Calu3 (cell line): ENCODE data around the gene PDZD2. TPM values are rescaled to one million over a fixed set of nuclear protein-coding genes. Genes with fewer than 3 reads are reported as not detected.

Source experiments
- BruUV-seq: library from RNA; stranded (reverse); fragments of 400-500 nt; replicated peaks from 2 replicates; lab custom pipeline; 2021; lab: Mats Ljungman, UMichigan
- CTCF ChIA-PET: fragments of 300-600 bp; sonication (Branson Sonifier 250); formaldehyde crosslinking; loops from one replicate; lab custom pipeline; 2022; ENCODE audit warnings: antibody characterized with exemption; lab: Charles Lee
- DNase-seq: peaks from one replicate; pipeline ENCODE4 v3.0.0; 2022
- H3K27ac Mint-ChIP-seq: one replicate; pipeline ENCODE4 v1.8.0; 2022; ENCODE audit warnings: mixed read lengths; ENCODE audit not compliant: unreplicated experiment
- H3K27me3 Mint-ChIP-seq: one replicate; pipeline ENCODE4 v1.8.0; 2022; ENCODE audit warnings: mixed read lengths; ENCODE audit not compliant: unreplicated experiment
- H3K36me3 Mint-ChIP-seq: one replicate; pipeline ENCODE4 v1.8.0; 2022; ENCODE audit warnings: mild to moderate bottlenecking, moderate library complexity, mixed read lengths; ENCODE audit not compliant: insufficient read depth, unreplicated experiment
- H3K4me1 Mint-ChIP-seq: one replicate; pipeline ENCODE4 v1.8.0; 2022; ENCODE audit warnings: mild to moderate bottlenecking, low read depth, mixed read lengths; ENCODE audit not compliant: unreplicated experiment
- H3K4me3 Mint-ChIP-seq: one replicate; pipeline ENCODE4 v1.8.0; 2022; ENCODE audit warnings: mild to moderate bottlenecking, low read depth, moderate library complexity, mixed read lengths; ENCODE audit not compliant: unreplicated experiment
- H3K9me3 Mint-ChIP-seq: one replicate; pipeline ENCODE4 v1.8.0; 2022; ENCODE audit warnings: low read depth, mixed read lengths; ENCODE audit not compliant: unreplicated experiment
- intact Hi-C: fragments of 100-400 bp; cut with micrococcal nuclease; formaldehyde crosslinking; loops from one replicate; pipeline ENCODE4 v1.10.0; 2022; ENCODE audit not compliant: unreplicated experiment
- total RNA-seq: library from RNA; stranded (reverse); gene quantifications from 2 replicates; pipeline ENCODE4 v1.2.3, GENCODE V29; 2022
- TF ChIP-seq, protein P1 (sequence below): fragments of 200-600 bp; IDR thresholded peaks from one replicate; pipeline ENCODE4 v1.8.0; 2022; ENCODE audit warnings: antibody characterized with exemption; ENCODE audit not compliant: unreplicated experiment

The PDZD2 gene
- total RNA-seq, 1 experiment from 2014 or later, result 0.97 TPM

DNA sequence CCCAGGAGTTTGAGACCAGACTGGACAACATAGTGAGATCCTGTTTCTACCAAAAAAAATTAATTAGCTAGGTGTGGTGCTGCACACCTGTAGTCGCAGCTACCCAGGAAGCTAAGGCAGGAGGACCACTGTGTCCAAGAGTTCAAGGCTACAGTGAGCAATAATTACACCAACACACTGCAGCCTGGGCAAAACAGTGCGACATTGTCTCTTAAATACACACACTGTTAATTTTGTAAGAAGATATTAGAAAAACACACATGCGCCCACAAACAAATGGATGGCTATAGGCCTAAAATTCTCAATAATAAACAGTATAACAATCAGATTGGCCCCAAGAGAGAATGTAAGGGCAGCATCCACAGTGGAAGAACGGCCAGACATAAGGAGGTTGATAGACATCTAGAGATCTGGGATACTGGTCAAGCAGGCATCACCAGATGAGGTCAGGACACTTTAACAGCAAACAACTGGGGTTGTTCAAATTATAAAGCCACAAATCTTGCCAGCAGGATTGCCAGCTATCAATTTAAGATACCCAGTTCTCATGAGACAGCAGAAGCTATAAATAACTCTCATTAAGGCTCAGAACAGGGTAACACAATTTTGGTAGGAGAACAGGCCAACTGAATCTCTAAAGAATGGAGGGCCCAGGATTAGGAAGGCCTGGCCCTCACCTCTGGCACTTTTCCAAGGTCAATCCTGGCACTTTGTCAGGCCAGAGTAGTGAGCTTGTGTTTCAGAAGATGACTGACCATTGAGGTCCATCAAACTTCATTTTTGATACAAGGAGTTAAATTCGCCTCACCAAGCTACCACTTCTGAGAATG lies 505.7 kb downstream of the PDZD2 start:
- no TSS peak for BruUV-seq
- H3K4me3 Mint-ChIP-seq, result no peak overlapping the region
- CTCF ChIA-PET, result no interaction called here
- no peaks in the 10 kb centered on the region for H3K9me3 Mint-ChIP-seq
- peaks cover 43% of the 10 kb centered on the region for H3K4me1 Mint-ChIP-seq
- TF ChIP-seq, protein P1, sequence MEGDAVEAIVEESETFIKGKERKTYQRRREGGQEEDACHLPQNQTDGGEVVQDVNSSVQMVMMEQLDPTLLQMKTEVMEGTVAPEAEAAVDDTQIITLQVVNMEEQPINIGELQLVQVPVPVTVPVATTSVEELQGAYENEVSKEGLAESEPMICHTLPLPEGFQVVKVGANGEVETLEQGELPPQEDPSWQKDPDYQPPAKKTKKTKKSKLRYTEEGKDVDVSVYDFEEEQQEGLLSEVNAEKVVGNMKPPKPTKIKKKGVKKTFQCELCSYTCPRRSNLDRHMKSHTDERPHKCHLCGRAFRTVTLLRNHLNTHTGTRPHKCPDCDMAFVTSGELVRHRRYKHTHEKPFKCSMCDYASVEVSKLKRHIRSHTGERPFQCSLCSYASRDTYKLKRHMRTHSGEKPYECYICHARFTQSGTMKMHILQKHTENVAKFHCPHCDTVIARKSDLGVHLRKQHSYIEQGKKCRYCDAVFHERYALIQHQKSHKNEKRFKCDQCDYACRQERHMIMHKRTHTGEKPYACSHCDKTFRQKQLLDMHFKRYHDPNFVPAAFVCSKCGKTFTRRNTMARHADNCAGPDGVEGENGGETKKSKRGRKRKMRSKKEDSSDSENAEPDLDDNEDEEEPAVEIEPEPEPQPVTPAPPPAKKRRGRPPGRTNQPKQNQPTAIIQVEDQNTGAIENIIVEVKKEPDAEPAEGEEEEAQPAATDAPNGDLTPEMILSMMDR, result no peak
- H3K27ac Mint-ChIP-seq, result no peak overlapping the region
- intact Hi-C loops, result no loop called here
- no peaks in the 10 kb centered on the region for H3K27me3 Mint-ChIP-seq
- no peak for DNase-seq
- peaks cover 15% of the 10 kb centered on the region for H3K36me3 Mint-ChIP-seq

DNA sequence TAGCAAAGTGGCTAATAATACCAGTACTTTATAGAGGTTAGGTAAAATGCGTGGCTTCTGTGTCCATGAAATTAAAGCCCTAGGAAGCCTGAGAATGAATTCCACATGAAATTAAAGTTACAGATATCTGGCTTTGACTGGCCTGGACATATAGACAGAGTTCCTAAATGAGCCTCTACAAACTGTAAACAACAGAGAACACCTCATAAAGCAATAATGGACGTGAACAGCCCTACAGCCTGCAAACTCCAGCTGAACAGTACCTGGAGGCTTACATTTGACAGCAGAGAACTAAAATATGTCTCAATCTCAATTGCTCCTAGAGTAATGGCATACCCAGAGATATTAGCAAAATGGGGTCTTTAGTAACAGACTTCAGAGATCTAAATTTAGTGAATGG lies 506.4 kb downstream of the PDZD2 start:
- H3K4me3 Mint-ChIP-seq, result no peak overlapping the region
- no peak for DNase-seq
- H3K27ac Mint-ChIP-seq, result no peak overlapping the region
- CTCF ChIA-PET, result interaction anchor here (0.6 kb wide), 1 partner anchor 388 kb away, joined by 3 read pairs; no protein-coding TSS in a partner anchor
- peaks cover 12% of the 10 kb centered on the region for H3K36me3 Mint-ChIP-seq
- H3K9me3 Mint-ChIP-seq, result no peaks in the 10 kb centered on the region
- BruUV-seq, result no TSS peak
- H3K27me3 Mint-ChIP-seq, result no peaks in the 10 kb centered on the region
- TF ChIP-seq, protein P1, result no peak
- H3K4me1 Mint-ChIP-seq, result peaks cover 43% of the 10 kb centered on the region
- intact Hi-C loops, result no loop called here

DNA sequence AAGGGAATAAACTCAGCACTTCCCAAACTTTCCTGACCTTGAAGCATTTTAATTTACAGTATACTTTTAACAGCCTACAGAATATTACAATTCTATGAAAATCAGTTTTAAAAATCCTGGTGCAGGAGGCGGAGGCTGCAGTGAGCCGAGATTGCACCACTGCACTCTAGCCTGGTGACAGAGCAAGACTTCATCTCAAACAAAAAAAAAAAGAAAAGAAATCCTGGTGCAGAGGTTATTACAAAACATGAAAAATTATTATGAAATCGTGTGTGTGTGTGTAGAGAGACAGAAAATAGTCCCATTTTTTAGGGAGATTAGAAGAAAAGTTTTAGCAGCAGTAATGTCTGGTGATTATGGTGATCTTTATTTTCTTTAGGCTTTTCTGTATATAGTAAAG lies 508.3 kb downstream of the PDZD2 start:
- no peaks in the 10 kb centered on the region for H3K9me3 Mint-ChIP-seq
- TF ChIP-seq, protein P1, result no peak
- H3K27me3 Mint-ChIP-seq, result no peaks in the 10 kb centered on the region
- H3K4me1 Mint-ChIP-seq, result peaks cover 43% of the 10 kb centered on the region
- CTCF ChIA-PET, result no interaction called here
- no peak overlapping the region for H3K4me3 Mint-ChIP-seq
- DNase-seq, result no peak
- peak overlapping the region; percentile 5 for H3K27ac Mint-ChIP-seq
- H3K36me3 Mint-ChIP-seq, result peaks cover 6% of the 10 kb centered on the region
- no TSS peak for BruUV-seq
- intact Hi-C loops, result no loop called here

DNA sequence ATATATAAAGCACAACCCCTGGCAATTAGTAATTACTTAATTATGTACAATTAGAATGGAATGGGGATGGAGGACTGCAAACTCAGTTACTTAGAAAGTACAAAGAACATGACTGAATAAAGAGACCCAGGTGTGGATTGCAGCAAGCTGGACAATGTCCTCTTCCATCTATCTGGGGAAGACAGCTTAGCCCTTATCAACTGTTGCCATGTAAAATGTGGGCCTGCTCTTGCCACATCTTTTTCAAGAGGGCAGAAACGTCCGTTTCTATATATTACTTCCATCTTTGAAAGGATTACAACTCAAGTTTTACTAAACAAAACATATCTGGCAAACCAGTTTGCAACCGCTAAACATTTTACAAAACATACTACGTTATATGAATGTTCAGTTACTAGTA lies 509.0 kb downstream of the PDZD2 start:
- TF ChIP-seq, protein P1, result no peak
- BruUV-seq, result no TSS peak
- peaks cover 6% of the 10 kb centered on the region for H3K36me3 Mint-ChIP-seq
- DNase-seq, result no peak
- H3K9me3 Mint-ChIP-seq, result no peaks in the 10 kb centered on the region
- no peak overlapping the region for H3K27ac Mint-ChIP-seq
- intact Hi-C loops, result no loop called here
- peaks cover 43% of the 10 kb centered on the region for H3K4me1 Mint-ChIP-seq
- no peak overlapping the region for H3K4me3 Mint-ChIP-seq
- no peaks in the 10 kb centered on the region for H3K27me3 Mint-ChIP-seq
- CTCF ChIA-PET, result no interaction called here
